ENCODE measurements around the gene CHST11. TPM values are rescaled to one million over a fixed set of nuclear protein-coding genes. Genes with fewer than 3 reads are reported as not detected.
"Not testable (repeated sequence)": the region's sequence is repeated elsewhere in the genome, so short reads cannot be mapped to it uniquely, and the experiment has no call there.

CHST11 gene
- total RNA-seq, 1 donor from 2014 or later = 40.1 TPM

DNA sequence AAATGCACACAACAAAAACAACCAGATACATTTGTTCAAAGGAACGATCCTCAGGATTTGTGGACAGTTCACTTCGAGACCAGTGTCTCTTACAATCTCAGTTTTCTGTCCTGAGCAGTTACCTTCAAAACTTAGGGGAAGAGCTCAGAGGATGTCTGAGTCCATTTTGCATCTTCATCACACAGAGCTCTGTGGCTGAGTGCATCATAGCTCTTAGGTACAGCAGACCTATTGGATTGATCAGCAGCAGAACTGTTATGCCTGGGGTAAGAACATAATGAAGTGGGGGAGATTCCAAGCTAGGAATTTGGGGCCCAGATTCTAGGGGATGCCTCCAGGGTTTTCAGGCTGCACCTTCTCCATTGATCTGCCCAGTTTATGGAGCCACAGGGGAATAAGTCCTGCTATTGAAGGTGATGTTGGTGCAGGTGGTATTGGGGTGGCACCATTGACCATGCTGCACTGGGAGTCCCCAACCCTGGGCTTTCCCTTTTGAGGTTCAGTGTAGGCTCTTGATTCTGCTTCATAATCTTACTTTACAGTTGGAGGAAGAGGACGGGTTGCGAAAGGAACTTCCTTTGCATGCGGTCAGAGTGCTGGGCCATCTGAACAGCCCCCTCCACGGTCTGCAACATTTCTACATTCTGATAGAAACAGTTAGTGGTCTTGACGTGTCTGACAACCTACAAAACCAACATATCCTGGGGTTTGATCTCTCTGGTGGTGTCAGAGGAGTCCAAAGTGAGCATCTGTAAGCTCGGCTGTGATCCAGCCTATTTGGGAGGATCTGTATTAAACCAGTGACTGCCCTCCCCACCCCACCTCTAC is 112.8 kb downstream of the CHST11 start:
- peaks cover 10% of the 10 kb centered on the region for H3K36me3 Mint-ChIP-seq (ENCODE audit: low read depth)
- peaks cover 2% of the 10 kb centered on the region for H3K9me3 Mint-ChIP-seq

DNA sequence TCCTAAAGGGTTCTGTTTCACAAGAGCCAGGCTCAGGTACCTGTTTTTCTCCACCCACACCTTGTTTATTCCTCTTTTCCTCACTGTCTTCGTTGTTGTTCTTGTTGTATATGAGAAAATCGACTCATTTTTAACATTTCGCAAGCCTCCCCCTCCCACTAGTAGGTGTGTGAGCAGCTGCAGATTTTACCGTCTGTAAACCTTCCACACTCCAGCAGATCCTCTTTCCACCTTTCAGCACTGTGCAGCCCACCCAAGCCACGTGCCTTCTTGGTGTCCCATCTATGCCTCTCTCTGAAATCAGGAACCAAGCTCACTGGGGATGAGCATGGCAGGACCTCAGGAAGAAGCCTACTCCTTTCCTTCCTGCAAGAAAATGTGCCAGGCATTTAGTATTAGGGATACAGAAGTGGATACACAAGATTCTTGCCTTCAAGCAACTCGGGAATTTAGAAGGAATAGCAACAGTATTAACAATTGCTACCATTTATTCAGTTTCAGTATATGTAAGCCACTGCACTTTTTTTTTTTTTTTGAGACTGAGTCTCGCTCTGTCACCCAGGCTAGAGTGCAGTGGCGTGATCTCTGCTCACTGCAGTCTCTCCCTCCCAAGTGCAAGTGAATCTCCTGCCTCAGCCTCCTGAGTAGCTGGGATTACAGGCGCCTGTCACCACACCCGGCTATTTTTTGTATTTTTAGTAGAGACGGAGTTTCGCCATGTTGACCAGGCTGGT is 113.6 kb downstream of the CHST11 start:
- ChIA-PET CTCF (interaction anchor here (1.1 to 5.2 kb wide), 6 partner anchors 9 to 188 kb away, joined by 3 to 24 read pairs (median 6); no protein-coding TSS in a partner anchor), POLR2A (interaction anchor here (0.6 to 4.9 kb wide), 18 partner anchors 10 to 641 kb away, joined by 3 to 75 read pairs (median 6); partner anchors contain the start of gene CHST11)
- Mint-ChIP-seq H3K9me3 (no peaks in the 10 kb centered on the region), H3K27ac (peak overlapping the region; percentile 82), H3K4me3 (peak overlapping the region; percentile 55), H3K4me1 (peaks cover 77% of the 10 kb centered on the region), H3K27me3 (no peaks in the 10 kb centered on the region), H3K36me3 (ENCODE audit: low read depth) (peaks cover 6% of the 10 kb centered on the region)
- DNase-seq (no peak), ATAC-seq (ENCODE audit: low read depth) (peak; percentile 21)
- TF ChIP-seq, protein P1, sequence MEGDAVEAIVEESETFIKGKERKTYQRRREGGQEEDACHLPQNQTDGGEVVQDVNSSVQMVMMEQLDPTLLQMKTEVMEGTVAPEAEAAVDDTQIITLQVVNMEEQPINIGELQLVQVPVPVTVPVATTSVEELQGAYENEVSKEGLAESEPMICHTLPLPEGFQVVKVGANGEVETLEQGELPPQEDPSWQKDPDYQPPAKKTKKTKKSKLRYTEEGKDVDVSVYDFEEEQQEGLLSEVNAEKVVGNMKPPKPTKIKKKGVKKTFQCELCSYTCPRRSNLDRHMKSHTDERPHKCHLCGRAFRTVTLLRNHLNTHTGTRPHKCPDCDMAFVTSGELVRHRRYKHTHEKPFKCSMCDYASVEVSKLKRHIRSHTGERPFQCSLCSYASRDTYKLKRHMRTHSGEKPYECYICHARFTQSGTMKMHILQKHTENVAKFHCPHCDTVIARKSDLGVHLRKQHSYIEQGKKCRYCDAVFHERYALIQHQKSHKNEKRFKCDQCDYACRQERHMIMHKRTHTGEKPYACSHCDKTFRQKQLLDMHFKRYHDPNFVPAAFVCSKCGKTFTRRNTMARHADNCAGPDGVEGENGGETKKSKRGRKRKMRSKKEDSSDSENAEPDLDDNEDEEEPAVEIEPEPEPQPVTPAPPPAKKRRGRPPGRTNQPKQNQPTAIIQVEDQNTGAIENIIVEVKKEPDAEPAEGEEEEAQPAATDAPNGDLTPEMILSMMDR (IDR thresholded peaks at IDR 0.05) = no peak
- intact Hi-C loops (cut with micrococcal nuclease) = loop anchor here (1.0 to 2.0 kb wide), 4 partner anchors 12 to 114 kb away; partner anchors contain the start of gene CHST11

More for the DNA sequence above, 112.8 kb downstream of the CHST11 start:
- ATAC-seq (ENCODE audit: low read depth) (peak; percentile 75), DNase-seq (peak; percentile 37)
- Mint-ChIP-seq H3K27me3 (no peaks in the 10 kb centered on the region), H3K4me3 (peak overlapping the region; percentile 55), H3K27ac (peak overlapping the region; percentile 82), H3K4me1 (peaks cover 73% of the 10 kb centered on the region)
- ChIA-PET CTCF (interaction anchor here (0.7 to 5.2 kb wide), 10 partner anchors 10 to 190 kb away, joined by 3 to 24 read pairs (median 4); partner anchors contain the start of gene CHST11), POLR2A (interaction anchor here (0.6 to 4.9 kb wide), 20 partner anchors 11 to 188 kb away, joined by 3 to 75 read pairs (median 5); partner anchors contain the start of gene CHST11)
- TF ChIP-seq, protein P1 (IDR thresholded peaks at IDR 0.05) = no peak
- intact Hi-C loops (cut with micrococcal nuclease) = loop anchor here (1.0 to 2.0 kb wide), 9 partner anchors 13 to 187 kb away; partner anchors contain the start of gene CHST11

DNA sequence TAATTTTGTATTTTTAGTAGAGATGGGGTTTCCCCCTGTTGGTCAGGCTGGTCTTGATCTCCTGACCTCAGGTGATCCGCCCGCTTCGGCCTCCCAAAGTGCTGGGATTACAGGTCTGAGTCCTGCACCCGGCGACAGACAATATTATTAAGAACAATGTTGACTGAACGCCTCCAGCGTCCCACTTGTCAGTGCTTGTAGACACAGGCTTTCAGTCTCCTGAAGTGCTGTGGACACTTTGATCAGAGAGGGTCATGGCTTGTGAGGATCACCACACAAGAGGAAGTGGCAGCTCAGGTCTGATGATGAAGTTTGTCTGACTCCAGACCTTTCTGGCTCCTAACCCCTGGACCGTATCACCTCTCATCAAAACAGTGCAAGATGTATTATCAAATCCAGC is 114.6 kb downstream of the CHST11 start:
- Mint-ChIP-seq H3K27me3 (no peaks in the 10 kb centered on the region), H3K9me3 (no peaks in the 10 kb centered on the region), H3K36me3 (ENCODE audit: low read depth) (peaks cover 4% of the 10 kb centered on the region), H3K4me3 (peak overlapping the region; percentile 61), H3K27ac (peak overlapping the region; percentile 82), H3K4me1 (peaks cover 78% of the 10 kb centered on the region)
- CTCF ChIA-PET = interaction anchor here (1.1 to 5.2 kb wide), 5 partner anchors 8 to 189 kb away, joined by 3 to 24 read pairs (median 6); no protein-coding TSS in a partner anchor
- TF ChIP-seq, protein P1 (IDR thresholded peaks at IDR 0.05) = no peak
- peak; percentile 54 for ATAC-seq (ENCODE audit: low read depth)
- no peak for DNase-seq
- POLR2A ChIA-PET = interaction anchor here (1.2 to 4.9 kb wide), 10 partner anchors 9 to 124 kb away, joined by 3 to 75 read pairs (median 10); partner anchors contain the start of gene CHST11
- intact Hi-C loops (cut with micrococcal nuclease) = loop anchor here (2.0 kb wide), 2 partner anchors 33 to 35 kb away; no protein-coding TSS in a partner anchor

DNA sequence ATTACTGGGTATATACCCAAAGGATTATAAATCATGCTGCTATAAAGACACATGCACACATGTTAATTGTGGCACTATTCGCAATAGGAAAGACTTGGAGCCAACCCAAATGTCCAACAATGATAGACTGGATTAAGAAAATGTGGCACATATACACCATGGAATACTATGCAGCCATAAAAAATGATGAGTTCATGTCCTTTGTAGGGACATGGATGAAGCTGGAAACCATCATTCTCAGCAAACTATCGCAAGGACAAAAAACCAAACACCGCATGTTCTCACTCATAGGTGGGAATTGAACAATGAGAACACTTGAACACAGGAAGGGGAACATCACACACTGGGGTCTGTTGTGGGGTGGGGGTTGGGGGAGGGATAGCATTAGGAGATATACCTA is 117.6 kb downstream of the CHST11 start:
- ATAC-seq (ENCODE audit: low read depth); intact Hi-C loops (cut with micrococcal nuclease); H3K36me3 Mint-ChIP-seq (ENCODE audit: low read depth); H3K27ac Mint-ChIP-seq; DNase-seq; H3K27me3 Mint-ChIP-seq; H3K4me3 Mint-ChIP-seq; CTCF ChIA-PET; H3K9me3 Mint-ChIP-seq; POLR2A ChIA-PET: not testable (repeated sequence)
- peaks cover 83% of the 10 kb centered on the region for H3K4me1 Mint-ChIP-seq

DNA sequence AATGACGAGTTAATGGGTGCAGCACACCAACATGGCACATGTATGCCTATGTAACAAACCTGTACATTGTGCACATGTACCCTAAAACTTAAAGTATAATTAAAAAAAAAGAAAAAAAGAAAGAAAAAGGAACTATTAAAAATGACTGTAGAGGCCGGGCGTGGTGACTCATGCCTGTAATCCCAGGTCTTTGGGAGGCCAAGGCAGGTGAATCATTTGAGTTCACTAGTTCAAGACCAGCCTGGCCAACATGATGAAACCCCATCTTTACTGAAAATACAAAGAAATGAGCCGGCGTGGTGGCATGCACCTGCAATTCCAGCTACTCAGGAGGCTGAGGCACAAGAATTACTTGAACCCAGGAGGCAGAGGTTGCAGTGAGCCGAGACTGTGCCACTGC is 118.0 kb downstream of the CHST11 start:
- POLR2A ChIA-PET = interaction anchor here (0.9 to 1.6 kb wide), 3 partner anchors 38 to 117 kb away, joined by 4 to 5 read pairs (median 4); partner anchors contain the start of gene CHST11
- intact Hi-C loops (cut with micrococcal nuclease); H3K27ac Mint-ChIP-seq; H3K27me3 Mint-ChIP-seq; H3K9me3 Mint-ChIP-seq; H3K36me3 Mint-ChIP-seq (ENCODE audit: low read depth); DNase-seq; ATAC-seq (ENCODE audit: low read depth); CTCF ChIA-PET; H3K4me3 Mint-ChIP-seq: not testable (repeated sequence)
- peaks cover 83% of the 10 kb centered on the region for H3K4me1 Mint-ChIP-seq
